Prostate gland (tissue), 2 donors: Measurements from ENCODE around the gene ONECUT3.

Experiments used
- CTCF ChIP-seq, 4 experiments: fragments of 200-600 bp in 2 of 4; fragments of 450-650 bp in 2 of 4; sonication (generic) in 2 of 4; IDR thresholded peaks; 1 replicate in 3 of 4; 2 replicates in 1 of 4; pipeline ENCODE4 v1.5.1; 2016 to 2019; ENCODE audit warnings: antibody characterized with exemption in 4 of 4, mild to moderate bottlenecking in 2 of 4, moderate library complexity in 2 of 4
- POLR2A ChIP-seq: fragments of 450-650 bp; IDR thresholded peaks from one replicate; pipeline ENCODE4 v1.6.1; 2016; ENCODE audit warnings: antibody characterized with exemption, mild to moderate bottlenecking
- POLR2AphosphoS5 ChIP-seq: sonication (generic); formaldehyde crosslinking; IDR thresholded peaks from one replicate; pipeline ENCODE4 v1.6.1; 2017; ENCODE audit warnings: antibody characterized with exemption

GRCh38 chr19:1707240-1707639, 46.1 kb upstream of the ONECUT3 start:
- TF ChIP-seq CTCF (IDR thresholded peaks at IDR 0.05) (no peak), POLR2AphosphoS5 (no peak), POLR2A (no peak)
